NCI-H2029 treated with DMSO at 0.1 percent for 48 hours (cell line): ENCODE measurements around the gene CCSER2.
"Not testable (repeated sequence)": the region's sequence is repeated elsewhere in the genome, so short reads cannot be mapped to it uniquely, and the experiment has no call there.

Experiments used
- DNase-seq: peaks from one replicate; lab custom pipeline; 2025; lab: John Stamatoyannopoulos, UW

CCSER2 gene

GRCh38 chr10:84311576-84311975 lies 16.8 kb upstream of the CCSER2 start:
- DNase-seq: no peak

GRCh38 chr10:84312816-84313215 lies 15.6 kb upstream of the CCSER2 start:
- no peak for DNase-seq

- DNase-seq: no peak
Observed at GRCh38 chr10:84314275-84314674, 14.1 kb upstream of the CCSER2 start.

GRCh38 chr10:84317174-84317573 lies 11.2 kb upstream of the CCSER2 start:
- DNase-seq: no peak

- no peak for DNase-seq
Observed at GRCh38 chr10:84321902-84322301, 6.5 kb upstream of the CCSER2 start.

- not testable (repeated sequence) for DNase-seq
Observed at GRCh38 chr10:84323566-84323965, 4.8 kb upstream of the CCSER2 start.

GRCh38 chr10:84326995-84327394 lies 1.4 kb upstream of the CCSER2 start:
- DNase-seq: not testable (repeated sequence)

GRCh38 chr10:84329196-84329611 lies 815 bp downstream of the CCSER2 start:
- no peak for DNase-seq

GRCh38 chr10:84329986-84330651 lies 1.7 kb downstream of the CCSER2 start:
- no peak for DNase-seq

- no peak for DNase-seq
Observed at GRCh38 chr10:84331091-84331490, 2.7 kb downstream of the CCSER2 start.

GRCh38 chr10:84333864-84334451 lies 5.6 kb downstream of the CCSER2 start:
- DNase-seq: no peak

GRCh38 chr10:84334811-84335210 lies 6.4 kb downstream of the CCSER2 start:
- no peak for DNase-seq

- DNase-seq: no peak
Observed at GRCh38 chr10:84335516-84335915, 7.1 kb downstream of the CCSER2 start.

- no peak for DNase-seq
Observed at GRCh38 chr10:84336406-84337090, 8.2 kb downstream of the CCSER2 start.

- no peak for DNase-seq
Observed at GRCh38 chr10:84337199-84337598, 8.8 kb downstream of the CCSER2 start.

GRCh38 chr10:84339025-84339424 lies 10.6 kb downstream of the CCSER2 start:
- DNase-seq: no peak

- DNase-seq: peak; percentile 59
Observed at GRCh38 chr10:84340187-84340586, 11.8 kb downstream of the CCSER2 start.

GRCh38 chr10:84340632-84341537 lies 12.5 kb downstream of the CCSER2 start:
- DNase-seq: no peak

- DNase-seq: no peak
Observed at GRCh38 chr10:84341538-84341856, 13.1 kb downstream of the CCSER2 start.

GRCh38 chr10:84341983-84342382 lies 13.6 kb downstream of the CCSER2 start:
- DNase-seq: no peak

- DNase-seq: no peak
Observed at GRCh38 chr10:84342584-84342983, 14.2 kb downstream of the CCSER2 start.

GRCh38 chr10:84343831-84344230 lies 15.4 kb downstream of the CCSER2 start:
- DNase-seq: no peak
